Cerebellar nuclear complex (tissue), 1 donor: ENCODE measurements around the gene ATP5MG.

Source experiments
- DNase-seq, 2 experiments: peaks; one replicate each; lab custom pipeline; 2025; lab: John Stamatoyannopoulos, UW

Gene ATP5MG

GRCh38 chr11:118442908-118443589 lies 41.6 kb downstream of the ATP5MG start:
- no peak for DNase-seq

- DNase-seq: no peak
These were observed 42.3 kb downstream of the ATP5MG start for GRCh38 chr11:118443590-118444218.

- DNase-seq: no peak
These were observed 46.0 kb downstream of the ATP5MG start for GRCh38 chr11:118447423-118447822.

GRCh38 chr11:118448294-118448693 lies 46.9 kb downstream of the ATP5MG start:
- no peak for DNase-seq

- DNase-seq: no peak
These were observed 48.0 kb downstream of the ATP5MG start for GRCh38 chr11:118449316-118449918.

GRCh38 chr11:118450451-118450850 lies 49.0 kb downstream of the ATP5MG start:
- no peak for DNase-seq
